Activated T-cell treated with anti-CD3 and anti-CD28 coated beads, Interleukin-2, amount 50 U/mL, for 24 hours (primary cell): Measurements from ENCODE around the gene EBLN1.
"Not testable (repeated sequence)": the region's sequence is repeated elsewhere in the genome, so short reads cannot be mapped to it uniquely, and the experiment has no call there.

Experiments
- DNase-seq: peaks from one replicate; pipeline ENCODE4 v3.0.0-alpha.2; 2020
- H3K27ac Mint-ChIP-seq: 2 replicates; pipeline ENCODE4 v1.8.0; 2020; ENCODE audit warnings: mild to moderate bottlenecking, mixed read lengths
- H3K27me3 Mint-ChIP-seq: 2 replicates; pipeline ENCODE4 v1.8.0; 2020; ENCODE audit warnings: mixed read lengths
- H3K36me3 Mint-ChIP-seq: 2 replicates; pipeline ENCODE4 v1.8.0; 2020; ENCODE audit warnings: low read depth, mixed read lengths
- H3K4me1 Mint-ChIP-seq: 2 replicates; pipeline ENCODE4 v1.8.0; 2020; ENCODE audit warnings: low read depth, mixed read lengths
- H3K4me3 Mint-ChIP-seq: 2 replicates; pipeline ENCODE4 v1.8.0; 2020; ENCODE audit warnings: mild to moderate bottlenecking, moderate library complexity, mixed read lengths
- H3K9me3 Mint-ChIP-seq: 2 replicates; pipeline ENCODE4 v1.8.0; 2020; ENCODE audit warnings: mixed read lengths

The EBLN1 gene

GRCh38 chr10:22244001-22244400 lies 26.2 kb upstream of the EBLN1 start:
- no peak for DNase-seq
- Mint-ChIP-seq H3K36me3 (no peaks in the 10 kb centered on the region), H3K27me3 (peaks cover 15% of the 10 kb centered on the region), H3K9me3 (peaks cover 3% of the 10 kb centered on the region), H3K27ac (no peak overlapping the region), H3K4me1 (peaks cover 45% of the 10 kb centered on the region), H3K4me3 (no peak overlapping the region)

- Mint-ChIP-seq H3K27me3 (peaks cover 15% of the 10 kb centered on the region), H3K9me3 (peaks cover 3% of the 10 kb centered on the region), H3K4me3 (no peak overlapping the region), H3K4me1 (peaks cover 41% of the 10 kb centered on the region), H3K27ac (no peak overlapping the region), H3K36me3 (no peaks in the 10 kb centered on the region)
- DNase-seq = no peak
These were observed 25.5 kb upstream of the EBLN1 start for GRCh38 chr10:22243321-22243720.

- Mint-ChIP-seq H3K36me3 (no peaks in the 10 kb centered on the region), H3K4me1 (peaks cover 31% of the 10 kb centered on the region), H3K27ac (no peak overlapping the region), H3K27me3 (peaks cover 3% of the 10 kb centered on the region), H3K9me3 (no peaks in the 10 kb centered on the region), H3K4me3 (no peak overlapping the region)
- no peak for DNase-seq
These were observed 13.4 kb upstream of the EBLN1 start for GRCh38 chr10:22231260-22231659.

- peak overlapping the region; percentile 81 for H3K4me3 Mint-ChIP-seq
These were observed 12.5 kb upstream of the EBLN1 start for GRCh38 chr10:22230158-22230833.

GRCh38 chr10:22229802-22230157 lies 12.0 kb upstream of the EBLN1 start:
- Mint-ChIP-seq H3K4me3 (peak overlapping the region; percentile 81), H3K27me3 (peaks cover 6% of the 10 kb centered on the region), H3K27ac (peak overlapping the region; percentile 95), H3K9me3 (no peaks in the 10 kb centered on the region), H3K4me1 (peaks cover 31% of the 10 kb centered on the region), H3K36me3 (no peaks in the 10 kb centered on the region)
- no peak for DNase-seq

More at GRCh38 chr10:22230158-22230833, 12.5 kb upstream of the EBLN1 start:
- no peaks in the 10 kb centered on the region for H3K9me3 Mint-ChIP-seq
- DNase-seq = no peak
- peaks cover 3% of the 10 kb centered on the region for H3K27me3 Mint-ChIP-seq
- H3K36me3 Mint-ChIP-seq = no peaks in the 10 kb centered on the region
- peaks cover 31% of the 10 kb centered on the region for H3K4me1 Mint-ChIP-seq
- peak overlapping the region; percentile 95 for H3K27ac Mint-ChIP-seq

- peak overlapping the region; percentile 95 for H3K27ac Mint-ChIP-seq
- peaks cover 6% of the 10 kb centered on the region for H3K27me3 Mint-ChIP-seq
- peak; percentile 94 for DNase-seq
- H3K9me3 Mint-ChIP-seq = no peaks in the 10 kb centered on the region
- H3K4me1 Mint-ChIP-seq = peaks cover 31% of the 10 kb centered on the region
- peak overlapping the region; percentile 81 for H3K4me3 Mint-ChIP-seq
- no peaks in the 10 kb centered on the region for H3K36me3 Mint-ChIP-seq
These were observed 11.4 kb upstream of the EBLN1 start for GRCh38 chr10:22228943-22229801.

- Mint-ChIP-seq H3K36me3 (no peaks in the 10 kb centered on the region), H3K9me3 (no peaks in the 10 kb centered on the region), H3K27ac (peak overlapping the region; percentile 68), H3K4me3 (peak overlapping the region; percentile 81), H3K27me3 (peaks cover 6% of the 10 kb centered on the region), H3K4me1 (peaks cover 31% of the 10 kb centered on the region)
- DNase-seq = no peak
These were observed 10.5 kb upstream of the EBLN1 start for GRCh38 chr10:22228167-22228938.

- Mint-ChIP-seq H3K9me3 (no peaks in the 10 kb centered on the region), H3K27ac (no peak overlapping the region), H3K4me1 (peaks cover 46% of the 10 kb centered on the region), H3K4me3 (no peak overlapping the region), H3K36me3 (no peaks in the 10 kb centered on the region), H3K27me3 (peaks cover 6% of the 10 kb centered on the region)
- no peak for DNase-seq
These were observed 8.8 kb upstream of the EBLN1 start for GRCh38 chr10:22226599-22226998.

- no peak for DNase-seq
- no peaks in the 10 kb centered on the region for H3K36me3 Mint-ChIP-seq
- peak overlapping the region; percentile 50 for H3K27ac Mint-ChIP-seq
- H3K9me3 Mint-ChIP-seq = no peaks in the 10 kb centered on the region
- H3K27me3 Mint-ChIP-seq = peaks cover 2% of the 10 kb centered on the region
- H3K4me1 Mint-ChIP-seq = peaks cover 27% of the 10 kb centered on the region
- H3K4me3 Mint-ChIP-seq = no peak overlapping the region
These were observed 4.7 kb upstream of the EBLN1 start for GRCh38 chr10:22222236-22223190.

GRCh38 chr10:22219308-22219707 lies 1.5 kb upstream of the EBLN1 start:
- H3K27ac Mint-ChIP-seq = no peak overlapping the region
- peaks cover 25% of the 10 kb centered on the region for H3K4me1 Mint-ChIP-seq
- H3K36me3 Mint-ChIP-seq = no peaks in the 10 kb centered on the region
- H3K9me3 Mint-ChIP-seq = no peaks in the 10 kb centered on the region
- H3K27me3 Mint-ChIP-seq = no peaks in the 10 kb centered on the region
- DNase-seq = no peak
- no peak overlapping the region for H3K4me3 Mint-ChIP-seq

- peaks cover 25% of the 10 kb centered on the region for H3K4me1 Mint-ChIP-seq
- DNase-seq = no peak
- H3K9me3 Mint-ChIP-seq = no peaks in the 10 kb centered on the region
- no peaks in the 10 kb centered on the region for H3K27me3 Mint-ChIP-seq
- no peak overlapping the region for H3K4me3 Mint-ChIP-seq
- no peaks in the 10 kb centered on the region for H3K36me3 Mint-ChIP-seq
- no peak overlapping the region for H3K27ac Mint-ChIP-seq
These were observed 633 bp upstream of the EBLN1 start for GRCh38 chr10:22218448-22218847.

- H3K4me3 Mint-ChIP-seq = not testable (repeated sequence)
These were observed 731 bp downstream of the EBLN1 start for GRCh38 chr10:22217084-22217483.

GRCh38 chr10:22210267-22210666 lies 7.5 kb downstream of the EBLN1 start:
- Mint-ChIP-seq H3K4me3 (no peak overlapping the region), H3K27ac (no peak overlapping the region), H3K4me1 (no peaks in the 10 kb centered on the region), H3K27me3 (peaks cover 18% of the 10 kb centered on the region), H3K9me3 (no peaks in the 10 kb centered on the region), H3K36me3 (no peaks in the 10 kb centered on the region)
- DNase-seq = no peak

More at GRCh38 chr10:22217084-22217483, 731 bp downstream of the EBLN1 start:
- not testable (repeated sequence) for H3K9me3 Mint-ChIP-seq, H3K27me3 Mint-ChIP-seq, H3K27ac Mint-ChIP-seq, DNase-seq, H3K36me3 Mint-ChIP-seq
- H3K4me1 Mint-ChIP-seq = peaks cover 14% of the 10 kb centered on the region

- no peak overlapping the region for H3K27ac Mint-ChIP-seq
- no peak for DNase-seq
- H3K4me3 Mint-ChIP-seq = no peak overlapping the region
- H3K36me3 Mint-ChIP-seq = no peaks in the 10 kb centered on the region
- no peaks in the 10 kb centered on the region for H3K4me1 Mint-ChIP-seq
- no peaks in the 10 kb centered on the region for H3K9me3 Mint-ChIP-seq
- H3K27me3 Mint-ChIP-seq = peaks cover 4% of the 10 kb centered on the region
These were observed 23.9 kb downstream of the EBLN1 start for GRCh38 chr10:22193945-22194344.
